OCI-LY3 (cell line): ENCODE results near the gene SRL.

Experiments
- H2AFZ ChIP-seq: fragments of 200-600, 300-600 bp; shearing (Covaris generic); 2 replicates; pipeline ENCODE4 v1.6.0; 2014; ENCODE audit warnings: antibody characterized with exemption, low read depth, low read length
- H3K27ac ChIP-seq: fragments of 200-600, 300-600 bp; sonication (generic); 2 replicates; pipeline ENCODE4 v1.5.1; 2014; ENCODE audit warnings: mild to moderate bottlenecking, low read length, moderate library complexity, mixed read lengths
- H3K27me3 ChIP-seq: fragments of 200-600, 300-600 bp; sonication (generic); 2 replicates; pipeline ENCODE4 v1.6.1; 2014; ENCODE audit warnings: low read depth, low read length, mixed read lengths
- H3K36me3 ChIP-seq: fragments of 200-600, 300-600 bp; sonication (generic); replicated peaks from 2 replicates; pipeline ENCODE3; 2014; ENCODE audit warnings: low read depth, low read length, mixed read lengths
- H3K4me1 ChIP-seq: fragments of 300-600, 200-600 bp; sonication (generic); 2 replicates; pipeline ENCODE4 v1.6.1; 2014; ENCODE audit warnings: low read length, mixed read lengths
- H3K4me2 ChIP-seq: fragments of 200-600, 300-600 bp; sonication (generic); 2 replicates; pipeline ENCODE4 v1.6.1; 2014; ENCODE audit warnings: low read length, mixed read lengths
- H3K4me3 ChIP-seq: fragments of 300-600, 200-600 bp; sonication (generic); 2 replicates; pipeline ENCODE4 v1.5.1; 2014; ENCODE audit warnings: antibody characterized with exemption, mild to moderate bottlenecking, low read length, moderate library complexity
- H3K79me2 ChIP-seq: fragments of 300-600, 200-600 bp; shearing (Covaris generic); 2 replicates; pipeline ENCODE4 v1.6.1; 2014; ENCODE audit warnings: mild to moderate bottlenecking, low read length, mixed read lengths
- H3K9ac ChIP-seq: fragments of 300-600, 200-600 bp; shearing (Covaris generic); 2 replicates; pipeline ENCODE4 v1.6.0; 2014; ENCODE audit warnings: mild to moderate bottlenecking, low read length, moderate library complexity
- H3K9me3 ChIP-seq: fragments of 200-600, 300-600 bp; shearing (Covaris generic); 2 replicates; pipeline ENCODE4 v1.6.1; 2014; ENCODE audit warnings: low read length, mixed read lengths; ENCODE audit not compliant: insufficient read depth
- H4K20me1 ChIP-seq: fragments of 200-600, 300-600 bp; sonication (generic); 2 replicates; pipeline ENCODE4 v1.6.1; 2016; ENCODE audit warnings: low read length, mixed read lengths; ENCODE audit not compliant: insufficient read depth
- CTCF ChIP-seq: fragments of 200-600, 300-600 bp; sonication (generic); IDR thresholded peaks from 2 replicates; pipeline ENCODE4 v1.5.1; 2014; ENCODE audit warnings: antibody characterized with exemption, low read length, low read depth
- EZH2phosphoT487 ChIP-seq: fragments of 200-600 bp; shearing (Covaris generic); IDR thresholded peaks from 2 replicates; pipeline ENCODE4 v1.6.1; 2018; ENCODE audit warnings: antibody characterized with exemption, mixed run types, low read depth

Gene SRL

GRCh38 chr16:4172070-4172469 is 69.8 kb downstream of the SRL start:
- Histone ChIP-seq H3K79me2 (no peaks in the 10 kb centered on the region), H3K27ac (no peak overlapping the region), H3K9me3 (no peaks in the 10 kb centered on the region), H3K4me2 (no peak overlapping the region), H3K36me3 (no peaks in the 10 kb centered on the region), H3K4me3 (no peak overlapping the region), H4K20me1 (no peaks in the 10 kb centered on the region), H2AFZ (no peak overlapping the region), H3K27me3 (peaks cover 3% of the 10 kb centered on the region; the same call in 1 of the 2 replicates), H3K9ac (no peak overlapping the region), H3K4me1 (peaks cover 7% of the 10 kb centered on the region)
- TF ChIP-seq EZH2phosphoT487 = no peak
- TF ChIP-seq CTCF = no peak

GRCh38 chr16:4169415-4169814 is 72.5 kb downstream of the SRL start:
- no peak overlapping the region for H3K27ac ChIP-seq
- H3K4me3 ChIP-seq = no peak overlapping the region
- H3K9ac ChIP-seq = no peak overlapping the region
- H3K36me3 ChIP-seq = no peaks in the 10 kb centered on the region
- peaks cover 3% of the 10 kb centered on the region; the same call in 1 of the 2 replicates for H3K4me1 ChIP-seq
- no peaks in the 10 kb centered on the region for H3K9me3 ChIP-seq
- H3K4me2 ChIP-seq = no peak overlapping the region
- H2AFZ ChIP-seq = no peak overlapping the region
- TF ChIP-seq EZH2phosphoT487 (no peak), CTCF (no peak)
- no peaks in the 10 kb centered on the region for H3K79me2 ChIP-seq
- H4K20me1 ChIP-seq = no peaks in the 10 kb centered on the region
- no peaks in the 10 kb centered on the region for H3K27me3 ChIP-seq

GRCh38 chr16:4166821-4167220 is 75.1 kb downstream of the SRL start:
- Histone ChIP-seq H3K4me3 (no peak overlapping the region), H3K27ac (no peak overlapping the region), H3K36me3 (no peaks in the 10 kb centered on the region), H3K9me3 (no peaks in the 10 kb centered on the region), H3K9ac (no peak overlapping the region), H3K79me2 (no peaks in the 10 kb centered on the region), H3K27me3 (no peaks in the 10 kb centered on the region), H3K4me2 (no peak overlapping the region), H2AFZ (no peak overlapping the region), H4K20me1 (no peaks in the 10 kb centered on the region), H3K4me1 (no peaks in the 10 kb centered on the region)
- TF ChIP-seq EZH2phosphoT487 (no peak), CTCF (no peak)

GRCh38 chr16:4160658-4161430 is 81.0 kb downstream of the SRL start:
- H3K79me2 ChIP-seq = no peaks in the 10 kb centered on the region
- no peak for TF ChIP-seq EZH2phosphoT487
- TF ChIP-seq CTCF = no peak
- no peaks in the 10 kb centered on the region; the same call in 1 of the 2 replicates for H3K4me1 ChIP-seq
- H3K27ac ChIP-seq = no peak overlapping the region
- no peaks in the 10 kb centered on the region for H3K9me3 ChIP-seq
- H3K9ac ChIP-seq = no peak overlapping the region
- peaks cover 3% of the 10 kb centered on the region; the same call in 1 of the 2 replicates for H3K27me3 ChIP-seq
- no peaks in the 10 kb centered on the region for H4K20me1 ChIP-seq
- peak overlapping the region; percentile 68 for H2AFZ ChIP-seq
- peak overlapping the region; percentile 25; the same call in 1 of the 2 replicates for H3K4me3 ChIP-seq
- peak overlapping the region; percentile 34 for H3K4me2 ChIP-seq
- no peaks in the 10 kb centered on the region for H3K36me3 ChIP-seq
